GM12878 (cell line): Measurements from ENCODE around the gene KRT37. TPM values are rescaled to one million over a fixed set of nuclear protein-coding genes. Genes with fewer than 3 reads are reported as not detected.

Source experiments
- ATAC-seq: fragments of 200-7000 bp; cut with Tn5 transposase; 3 replicates; pipeline ENCODE4 v1.9.1; 2020; ENCODE audit warnings: mild to moderate bottlenecking, moderate library complexity
- BruUV-seq: library from RNA; stranded (reverse); fragments of 400-500 nt; replicated peaks from 2 replicates; lab custom pipeline; 2021; lab: Mats Ljungman, UMichigan
- CTCF ChIA-PET: fragments of 300-600 bp; sonication (Branson Sonifier 250); formaldehyde crosslinking; extraction: SDS; loops from one replicate; lab custom pipeline; 2021; ENCODE audit warnings: inconsistent platforms; lab: Yijun Ruan, JAX
- POLR2A ChIA-PET: fragments of 350-600 bp; formaldehyde crosslinking; extraction: SDS; loops from one replicate; lab custom pipeline; 2021; ENCODE audit warnings: inconsistent platforms; lab: Charles Lee
- RAD21 ChIA-PET: fragments of 300-600 bp; sonication (Branson Sonifier 250); formaldehyde crosslinking; loops from one replicate; lab custom pipeline; 2023; ENCODE audit warnings: antibody characterized with exemption; ENCODE audit not compliant: unreplicated experiment; lab: Charles Lee
- SMC1A ChIA-PET: fragments of 300-600 bp; sonication (Branson Sonifier 250); formaldehyde crosslinking; loops from one replicate; lab custom pipeline; 2023; ENCODE audit not compliant: unreplicated experiment, uncharacterized antibody; lab: Charles Lee
- DNase-seq: peaks from one replicate; pipeline ENCODE4 v3.0.0-alpha.2; 2011; ENCODE audit warnings: low read depth, low spot score
- FAIRE-seq: peaks from 3 replicates; lab custom pipeline; 2011; peaks lifted over from hg19 to GRCh38; lab: Jason Lieb, UNC
- H2AFZ ChIP-seq: 2 replicates; pipeline ENCODE4 v1.6.0; 2011; ENCODE audit warnings: low read depth, low read length, control low read depth; ENCODE audit not compliant: control insufficient read depth
- H3K27ac ChIP-seq: 2 replicates; pipeline ENCODE4 v1.5.1; 2011; ENCODE audit warnings: control low read depth; ENCODE audit not compliant: control insufficient read depth, insufficient read depth
- H3K27me3 ChIP-seq, 2 experiments: replicated peaks in 1 of 2; 2 replicates each; pipeline versions ENCODE4 v1.6.0 to v1.6.1; 2011; ENCODE audit warnings: low read length in 1 of 2; ENCODE audit not compliant: control insufficient read depth in 2 of 2, insufficient read depth in 2 of 2
- H3K36me3 ChIP-seq, 2 experiments: 2 replicates each; pipeline ENCODE4 v1.5.1; 2011; ENCODE audit warnings: low read length in 1 of 2; ENCODE audit not compliant: control insufficient read depth in 2 of 2, insufficient read depth in 2 of 2
- H3K4me1 ChIP-seq: 2 replicates; pipeline ENCODE4 v1.6.1; 2011; ENCODE audit warnings: mild to moderate bottlenecking, low read length, moderate library complexity, mixed read lengths; ENCODE audit not compliant: control insufficient read depth, insufficient read depth
- H3K4me2 ChIP-seq: 2 replicates; pipeline ENCODE4 v1.6.0; 2011; ENCODE audit warnings: control low read depth; ENCODE audit not compliant: control insufficient read depth, insufficient read depth
- H3K4me3 ChIP-seq: fragments of 200-600 bp; sonication (generic); 2 replicates; pipeline ENCODE4 v1.5.1; 2016
- H3K79me2 ChIP-seq: 2 replicates; pipeline ENCODE4 v1.6.0; 2011; ENCODE audit warnings: low read length; ENCODE audit not compliant: control insufficient read depth, insufficient read depth
- H3K9ac ChIP-seq: 2 replicates; pipeline ENCODE4 v1.8.0; 2011; ENCODE audit warnings: low read length, control low read depth, mixed read lengths; ENCODE audit not compliant: control insufficient read depth, insufficient read depth
- H3K9me3 ChIP-seq: replicated peaks from 3 replicates; pipeline ENCODE4 v1.5.1; 2011; ENCODE audit warnings: mild to moderate bottlenecking, low read length; ENCODE audit not compliant: control insufficient read depth, insufficient read depth
- H4K20me1 ChIP-seq: 2 replicates; pipeline ENCODE4 v1.6.0; 2011; ENCODE audit not compliant: control insufficient read depth, insufficient read depth
- GATAD2B ChIP-seq: fragments of 450-650 bp; conservative IDR thresholded peaks from 2 replicates; pipeline ENCODE4 v1.6.1; 2017; ENCODE audit warnings: low read depth, mild to moderate bottlenecking, moderate library complexity
- IRF3 ChIP-seq: fragments of 450-650 bp; IDR thresholded peaks from 2 replicates; pipeline ENCODE4 v1.6.1; 2014; ENCODE audit warnings: mild to moderate bottlenecking
- STAT1 ChIP-seq: fragments of 450-650 bp; conservative IDR thresholded peaks from 2 replicates; pipeline ENCODE4 v1.6.1; 2014; ENCODE audit warnings: antibody characterized with exemption, mild to moderate bottlenecking
- TCF7 ChIP-seq: IDR thresholded peaks from 2 replicates; pipeline ENCODE4 v1.6.1; 2014; ENCODE audit warnings: antibody characterized with exemption, borderline replicate concordance
- ZNF622 ChIP-seq: fragments of 450-650 bp; IDR thresholded peaks from 2 replicates; pipeline ENCODE4 v1.6.1; 2017; ENCODE audit warnings: mild to moderate bottlenecking, inconsistent platforms
- WGBS: methylation state at CpG from one replicate; pipeline ENCODE4 v1.1.6; 2016; ENCODE audit warnings: low lambda C conversion rate; ENCODE audit not compliant: insufficient replicate concordance, insufficient coverage; ENCODE audit errors: missing lambda C conversion rate; 5-methylcytosine and 5-hydroxymethylcytosine counted together
- in situ Hi-C: fragments of 300-500 bp; cut with MboI; formaldehyde crosslinking; loops from 9 replicates; pipeline ENCODE4 v1.14.3; 2018; ENCODE audit warnings: mixed read lengths
- intact Hi-C: fragments of 100-400 bp; cut with micrococcal nuclease; formaldehyde crosslinking; loops from one replicate; pipeline ENCODE4 v1.14.2; 2022; ENCODE audit not compliant: unreplicated experiment
- polyA plus RNA-seq, 11 experiments: library from polyadenylated mRNA; depleted of rRNA in 4 of 11; unstranded in 6 of 11; stranded (reverse) in 5 of 11; fragments of >200 nt; fragmentation: Nextera tagmentation in 4 of 11; fragmentation: Illumina TruSeq in 1 of 11; extraction: Ambion mirVana in 4 of 11; extraction: Trizol in 1 of 11; gene quantifications; 1 replicate in 1 of 11; 2 replicates in 10 of 11; pipeline versions ENCODE4 v1.2.1 to v1.2.3, GENCODE V29; 2011 to 2016; ENCODE audit warnings: inconsistent platforms in 2 of 11, missing spikeins in 2 of 11, low read depth in 1 of 11
- total RNA-seq, 4 experiments: library from RNA; depleted of rRNA in 3 of 4; stranded (reverse); fragments of >200 nt in 3 of 4; fragmentation: Illumina TruSeq in 1 of 4; extraction: Trizol in 1 of 4; gene quantifications; 2 replicates each; pipeline versions ENCODE4 v1.2.1 to v1.2.3, GENCODE V29; 2013 to 2021
- TF ChIP-seq, protein P1 (sequence below): IDR thresholded peaks from 2 replicates; pipeline ENCODE4 v1.6.1; 2012; ENCODE audit warnings: low read length, inconsistent platforms
- TF ChIP-seq, protein P2 (sequence below): IDR thresholded peaks from 2 replicates; pipeline ENCODE4 v1.6.1; 2011; ENCODE audit warnings: borderline replicate concordance, low read depth, mild to moderate bottlenecking, moderate library complexity, mixed read lengths, low read length; ENCODE audit not compliant: insufficient read depth; ENCODE audit errors: extremely low read length

Gene KRT37
- total and polyA plus RNA-seq, 10 of the 15 experiments (the other 5 are each of a cell fraction or from before 2014, with no cell fraction given) = not detected

- no peaks in the 10 kb centered on the region for H3K9me3 ChIP-seq
- ATAC-seq (no peak), FAIRE-seq (no peak), DNase-seq (no peak)
- no peak overlapping the region for H3K4me3 ChIP-seq
- TF ChIP-seq, protein P1, sequence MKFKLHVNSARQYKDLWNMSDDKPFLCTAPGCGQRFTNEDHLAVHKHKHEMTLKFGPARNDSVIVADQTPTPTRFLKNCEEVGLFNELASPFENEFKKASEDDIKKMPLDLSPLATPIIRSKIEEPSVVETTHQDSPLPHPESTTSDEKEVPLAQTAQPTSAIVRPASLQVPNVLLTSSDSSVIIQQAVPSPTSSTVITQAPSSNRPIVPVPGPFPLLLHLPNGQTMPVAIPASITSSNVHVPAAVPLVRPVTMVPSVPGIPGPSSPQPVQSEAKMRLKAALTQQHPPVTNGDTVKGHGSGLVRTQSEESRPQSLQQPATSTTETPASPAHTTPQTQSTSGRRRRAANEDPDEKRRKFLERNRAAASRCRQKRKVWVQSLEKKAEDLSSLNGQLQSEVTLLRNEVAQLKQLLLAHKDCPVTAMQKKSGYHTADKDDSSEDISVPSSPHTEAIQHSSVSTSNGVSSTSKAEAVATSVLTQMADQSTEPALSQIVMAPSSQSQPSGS = no peak
- no peak for TF ChIP-seq IRF3
- no peak for TF ChIP-seq ZNF622
- no peak for TF ChIP-seq STAT1
- TF ChIP-seq GATAD2B = no peak
- no peak for TF ChIP-seq TCF7
- TF ChIP-seq, protein P2, sequence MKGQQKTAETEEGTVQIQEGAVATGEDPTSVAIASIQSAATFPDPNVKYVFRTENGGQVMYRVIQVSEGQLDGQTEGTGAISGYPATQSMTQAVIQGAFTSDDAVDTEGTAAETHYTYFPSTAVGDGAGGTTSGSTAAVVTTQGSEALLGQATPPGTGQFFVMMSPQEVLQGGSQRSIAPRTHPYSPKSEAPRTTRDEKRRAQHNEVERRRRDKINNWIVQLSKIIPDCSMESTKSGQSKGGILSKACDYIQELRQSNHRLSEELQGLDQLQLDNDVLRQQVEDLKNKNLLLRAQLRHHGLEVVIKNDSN = no peak
- no peak overlapping the region for H3K4me2 ChIP-seq
- SMC1A ChIA-PET = no interaction called here
- no peaks in the 10 kb centered on the region for H3K79me2 ChIP-seq
- intact Hi-C loops (no loop called here), in situ Hi-C loops (no loop called here)
- no peaks in the 10 kb centered on the region for H3K4me1 ChIP-seq
- no peaks in the 10 kb centered on the region for H3K36me3 ChIP-seq
- H3K9ac ChIP-seq = no peak overlapping the region
- 11% methylated on average over 15 of the region's 15 CpGs for WGBS
- RAD21 ChIA-PET = no interaction called here
- CTCF ChIA-PET = interaction anchor here (1.0 to 1.7 kb wide), 2 partner anchors 11 to 200 kb away, joined by 3 read pairs; no protein-coding TSS in a partner anchor
- BruUV-seq = no TSS peak
- POLR2A ChIA-PET = no interaction called here
- no peaks in the 10 kb centered on the region for H4K20me1 ChIP-seq
- no peak overlapping the region for H2AFZ ChIP-seq
- no peak overlapping the region for H3K27ac ChIP-seq
- H3K27me3 ChIP-seq = no peaks in the 10 kb centered on the region; a peak in 2 of 4 replicates
Measured at GRCh38 chr17:41462705-41463104, 38.3 kb upstream of the KRT37 start.
